PC-3 (cell line): ENCODE measurements around the gene HOXA6. TPM values are rescaled to one million over a fixed set of nuclear protein-coding genes. Genes with fewer than 3 reads are reported as not detected.

ENCODE experiments used
- ATAC-seq: fragments of 200-7000 bp; cut with Tn5 transposase; 2 replicates; pipeline ENCODE4 v1.9.1; 2020; ENCODE audit warnings: mild to moderate bottlenecking, moderate library complexity
- BruUV-seq: library from RNA; stranded (reverse); fragments of 400-500 nt; replicated peaks from 2 replicates; lab custom pipeline; 2021; lab: Mats Ljungman, UMichigan
- CTCF ChIA-PET: fragments of 300-600 bp; sonication (Branson Sonifier 250); formaldehyde crosslinking; loops from one replicate; lab custom pipeline; 2022; ENCODE audit warnings: antibody characterized with exemption; lab: Charles Lee
- POLR2A ChIA-PET: fragments of 300-600 bp; sonication (Branson Sonifier 250); formaldehyde crosslinking; loops from one replicate; lab custom pipeline; 2022; ENCODE audit warnings: antibody characterized with exemption; ENCODE audit not compliant: unreplicated experiment; lab: Charles Lee
- DNase-seq: peaks from one replicate; pipeline ENCODE4 v3.0.0-alpha.2; 2015
- H2AFZ ChIP-seq: fragments of 300-600 bp; sonication (generic); 2 replicates; pipeline ENCODE4 v1.6.0; 2016; ENCODE audit warnings: antibody characterized with exemption, low read length
- H3F3A ChIP-seq: fragments of 300-600 bp; sonication (generic); one replicate; pipeline ENCODE4 v1.6.0; 2017; ENCODE audit warnings: antibody characterized with exemption, low read length, control low read depth, mild to moderate bottlenecking; ENCODE audit not compliant: unreplicated experiment
- H3K27ac ChIP-seq: fragments of 300-600 bp; sonication (generic); 2 replicates; pipeline ENCODE4 v1.5.1; 2016; ENCODE audit warnings: mild to moderate bottlenecking, low read length
- H3K27me3 ChIP-seq: fragments of 300-600 bp; sonication (generic); 2 replicates; pipeline ENCODE4 v1.6.1; 2016; ENCODE audit warnings: low read length, mixed read lengths
- H3K36me3 ChIP-seq: fragments of 300-600 bp; sonication (generic); 2 replicates; pipeline ENCODE4 v1.6.1; 2016; ENCODE audit warnings: low read depth, mixed run types, low read length, mixed read lengths
- H3K4me1 ChIP-seq: fragments of 300-600 bp; sonication (generic); 2 replicates; pipeline ENCODE4 v1.5.1; 2016; ENCODE audit warnings: low read length; ENCODE audit not compliant: insufficient read depth
- H3K4me2 ChIP-seq: fragments of 300-600 bp; sonication (generic); 2 replicates; pipeline ENCODE4 v1.6.0; 2016; ENCODE audit warnings: low read length
- H3K4me3 ChIP-seq: fragments of 300-600 bp; sonication (generic); 2 replicates; pipeline ENCODE4 v1.5.1; 2016; ENCODE audit warnings: mild to moderate bottlenecking, low read length, mixed read lengths
- H3K79me2 ChIP-seq: fragments of 300-600 bp; sonication (generic); 2 replicates; pipeline ENCODE4 v1.6.1; 2017; ENCODE audit warnings: low read length, mixed read lengths
- H3K9ac ChIP-seq: fragments of 300-600 bp; sonication (generic); 2 replicates; pipeline ENCODE4 v1.6.0; 2016; ENCODE audit warnings: mild to moderate bottlenecking, low read length
- H3K9me2 ChIP-seq: fragments of 300-600 bp; sonication (generic); replicated peaks from 2 replicates; pipeline ENCODE4 v1.6.1; 2016; ENCODE audit warnings: mixed run types, low read length, mixed read lengths
- H3K9me3 ChIP-seq: fragments of 300-600 bp; sonication (generic); 2 replicates; pipeline ENCODE4 v1.6.1; 2016; ENCODE audit warnings: low read length, mixed read lengths
- H4K20me1 ChIP-seq: fragments of 300-600 bp; sonication (generic); 2 replicates; pipeline ENCODE4 v1.6.1; 2016; ENCODE audit warnings: low read length, mixed read lengths
- CTCF ChIP-seq: fragments of 300-600 bp; sonication (generic); conservative IDR thresholded peaks from 2 replicates; pipeline ENCODE4 v1.5.1; 2017; ENCODE audit warnings: antibody characterized with exemption, low read depth, mild to moderate bottlenecking, low read length
- EZH2 ChIP-seq: fragments of 300-600 bp; sonication (generic); IDR thresholded peaks from one replicate; pipeline ENCODE4 v1.6.1; 2017; ENCODE audit warnings: antibody characterized with exemption, mild to moderate bottlenecking, low read length; ENCODE audit not compliant: unreplicated experiment
- EZH2phosphoT487 ChIP-seq: fragments of 300-600 bp; sonication (generic); IDR thresholded peaks from 2 replicates; pipeline ENCODE4 v1.6.1; 2018; ENCODE audit warnings: mild to moderate bottlenecking, antibody characterized with exemption, low read length, borderline replicate concordance
- intact Hi-C: fragments of 100-400 bp; cut with micrococcal nuclease; formaldehyde crosslinking; loops from 2 replicates; pipeline ENCODE4 v1.9.0; 2023
- total RNA-seq: library from RNA; depleted of rRNA; stranded (reverse); fragments of >200 nt; gene quantifications from 2 replicates; pipeline ENCODE4 v1.2.3, GENCODE V29; 2014

Gene HOXA6
- total RNA-seq, 1 experiment from 2014 or later: 8.3 TPM

GRCh38 chr7:27101171-27101956, 46.2 kb downstream of the HOXA6 start:
- ChIA-PET POLR2A (no interaction called here), CTCF (no interaction called here)
- H3K4me1 ChIP-seq: peaks cover 11% of the 10 kb centered on the region
- TF ChIP-seq EZH2 (no peak), CTCF (no peak), EZH2phosphoT487 (no peak)
- no peaks in the 10 kb centered on the region for H3K9me2 ChIP-seq
- no peak overlapping the region for H3K9ac ChIP-seq
- DNase-seq (no peak), ATAC-seq (no peak)
- H3K27me3 ChIP-seq: no peaks in the 10 kb centered on the region
- no peak overlapping the region for H3K27ac ChIP-seq
- intact Hi-C loops: no loop called here
- peaks cover 38% of the 10 kb centered on the region for H3K79me2 ChIP-seq
- H3K4me2 ChIP-seq: no peak overlapping the region
- no peaks in the 10 kb centered on the region for H3F3A ChIP-seq
- H2AFZ ChIP-seq: no peak overlapping the region
- peaks cover 14% of the 10 kb centered on the region; the same call in 1 of the 2 replicates for H3K36me3 ChIP-seq
- BruUV-seq: no TSS peak
- H4K20me1 ChIP-seq: no peaks in the 10 kb centered on the region
- H3K4me3 ChIP-seq: no peak overlapping the region
- H3K9me3 ChIP-seq: no peaks in the 10 kb centered on the region

GRCh38 chr7:27100694-27101170, 46.8 kb downstream of the HOXA6 start:
- ChIA-PET POLR2A (no interaction called here), CTCF (no interaction called here)
- no peak overlapping the region for H3K27ac ChIP-seq
- no peaks in the 10 kb centered on the region for H3K9me2 ChIP-seq
- H3K36me3 ChIP-seq: peaks cover 14% of the 10 kb centered on the region; the same call in 1 of the 2 replicates
- no peak overlapping the region for H3K4me3 ChIP-seq
- DNase-seq (no peak), ATAC-seq (no peak)
- no peak overlapping the region for H3K9ac ChIP-seq
- no peaks in the 10 kb centered on the region for H4K20me1 ChIP-seq
- no peaks in the 10 kb centered on the region for H3K9me3 ChIP-seq
- H3K4me2 ChIP-seq: no peak overlapping the region
- no TSS peak for BruUV-seq
- peaks cover 11% of the 10 kb centered on the region for H3K4me1 ChIP-seq
- intact Hi-C loops: no loop called here
- H3K27me3 ChIP-seq: no peaks in the 10 kb centered on the region
- no peak for TF ChIP-seq CTCF
- no peak for TF ChIP-seq EZH2phosphoT487
- TF ChIP-seq EZH2: no peak
- H2AFZ ChIP-seq: no peak overlapping the region
- peaks cover 41% of the 10 kb centered on the region for H3K79me2 ChIP-seq
- H3F3A ChIP-seq: no peaks in the 10 kb centered on the region
